ENCODE results near the gene YAE1. TPM values are rescaled to one million over a fixed set of nuclear protein-coding genes. Genes with fewer than 3 reads are reported as not detected.

Gene YAE1
- total and polyA plus RNA-seq, 2 of the 13 experiments (the other 11 are each of a cell fraction or from before 2014, with no cell fraction given) = 18.7 to 28.3 TPM

DNA sequence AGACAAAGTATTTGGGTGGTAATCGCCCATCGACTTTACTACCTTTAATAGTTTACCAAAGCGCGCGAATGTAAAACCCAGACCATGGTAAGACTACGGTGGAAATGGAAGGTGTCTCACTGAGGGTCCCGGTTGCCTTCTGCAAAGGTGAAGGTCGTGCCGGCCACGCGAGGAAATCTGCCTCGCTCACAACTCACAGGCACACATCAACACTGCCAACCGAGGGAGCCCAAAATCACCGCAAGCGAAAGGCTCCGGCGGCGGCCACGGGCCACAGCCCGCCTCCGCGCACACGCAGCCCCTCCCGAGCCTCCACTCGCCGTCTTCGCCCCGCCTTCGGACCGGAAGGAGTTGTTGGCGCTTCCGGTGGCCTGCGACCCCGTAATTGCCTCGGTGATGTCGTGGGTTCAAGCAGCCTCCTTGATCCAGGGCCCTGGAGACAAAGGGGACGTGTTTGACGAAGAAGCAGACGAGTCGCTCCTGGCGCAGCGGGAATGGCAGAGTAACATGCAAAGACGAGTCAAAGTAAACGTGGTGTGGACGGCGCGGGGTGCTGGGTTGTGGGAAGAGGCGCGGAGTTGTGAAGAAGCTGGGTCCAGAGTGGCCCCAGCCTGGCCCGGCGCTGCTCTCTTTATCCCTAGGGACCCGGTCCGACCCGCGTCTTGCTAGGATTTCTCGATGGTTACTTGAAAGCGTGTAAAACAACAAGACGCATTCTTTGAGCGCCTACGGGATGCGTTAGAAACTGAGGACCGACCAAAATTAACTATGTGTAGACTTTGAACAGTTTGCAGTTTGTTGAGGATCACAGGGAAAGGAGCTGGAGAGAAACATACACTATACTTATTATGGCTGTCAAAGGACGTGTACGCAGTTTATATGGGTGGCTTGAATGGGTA lies at the start of gene YAE1 (continued):
- no peak for TF ChIP-seq PAF1 (CRISPR knock-in tag; IDR thresholded peaks at IDR 0.05)
- TF ChIP-seq TGIF2 (CRISPR knock-in tag; IDR thresholded peaks at IDR 0.05) = no peak
- TF ChIP-seq MAFG (CRISPR knock-in tag; IDR thresholded peaks at IDR 0.05) = no peak
- TF ChIP-seq ZNF761 (CRISPR knock-in tag; conservative IDR thresholded peaks at IDR 0.05) = peak; percentile 66; the same call in 1 of the 2 replicates
- peak; percentile 34; the same call in 1 of the 2 replicates for TF ChIP-seq FOSL2 (CRISPR knock-in tag; IDR thresholded peaks at IDR 0.05)
- TF ChIP-seq, protein P1, sequence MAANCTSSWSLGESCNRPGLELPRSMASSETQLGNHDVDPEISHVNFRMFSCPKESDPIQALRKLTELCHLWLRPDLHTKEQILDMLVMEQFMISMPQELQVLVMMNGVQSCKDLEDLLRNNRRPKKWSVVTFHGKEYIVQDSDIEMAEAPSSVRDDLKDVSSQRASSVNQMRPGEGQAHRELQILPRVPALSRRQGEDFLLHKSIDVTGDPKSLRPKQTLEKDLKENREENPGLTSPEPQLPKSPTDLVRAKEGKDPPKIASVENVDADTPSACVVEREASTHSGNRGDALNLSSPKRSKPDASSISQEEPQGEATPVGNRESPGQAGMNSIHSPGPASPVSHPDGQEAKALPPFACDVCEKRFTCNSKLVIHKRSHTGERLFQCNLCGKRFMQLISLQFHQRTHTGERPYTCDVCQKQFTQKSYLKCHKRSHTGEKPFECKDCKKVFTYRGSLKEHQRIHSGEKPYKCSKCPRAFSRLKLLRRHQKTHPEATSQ (CRISPR knock-in tag; IDR thresholded peaks at IDR 0.05; ENCODE audit: borderline replicate concordance) = no peak
- TF ChIP-seq, protein P2, sequence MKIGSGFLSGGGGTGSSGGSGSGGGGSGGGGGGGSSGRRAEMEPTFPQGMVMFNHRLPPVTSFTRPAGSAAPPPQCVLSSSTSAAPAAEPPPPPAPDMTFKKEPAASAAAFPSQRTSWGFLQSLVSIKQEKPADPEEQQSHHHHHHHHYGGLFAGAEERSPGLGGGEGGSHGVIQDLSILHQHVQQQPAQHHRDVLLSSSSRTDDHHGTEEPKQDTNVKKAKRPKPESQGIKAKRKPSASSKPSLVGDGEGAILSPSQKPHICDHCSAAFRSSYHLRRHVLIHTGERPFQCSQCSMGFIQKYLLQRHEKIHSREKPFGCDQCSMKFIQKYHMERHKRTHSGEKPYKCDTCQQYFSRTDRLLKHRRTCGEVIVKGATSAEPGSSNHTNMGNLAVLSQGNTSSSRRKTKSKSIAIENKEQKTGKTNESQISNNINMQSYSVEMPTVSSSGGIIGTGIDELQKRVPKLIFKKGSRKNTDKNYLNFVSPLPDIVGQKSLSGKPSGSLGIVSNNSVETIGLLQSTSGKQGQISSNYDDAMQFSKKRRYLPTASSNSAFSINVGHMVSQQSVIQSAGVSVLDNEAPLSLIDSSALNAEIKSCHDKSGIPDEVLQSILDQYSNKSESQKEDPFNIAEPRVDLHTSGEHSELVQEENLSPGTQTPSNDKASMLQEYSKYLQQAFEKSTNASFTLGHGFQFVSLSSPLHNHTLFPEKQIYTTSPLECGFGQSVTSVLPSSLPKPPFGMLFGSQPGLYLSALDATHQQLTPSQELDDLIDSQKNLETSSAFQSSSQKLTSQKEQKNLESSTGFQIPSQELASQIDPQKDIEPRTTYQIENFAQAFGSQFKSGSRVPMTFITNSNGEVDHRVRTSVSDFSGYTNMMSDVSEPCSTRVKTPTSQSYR (CRISPR knock-in tag; IDR thresholded peaks at IDR 0.05; ENCODE audit: borderline replicate concordance) = no peak; the same call in 1 of the 2 replicates
- TF ChIP-seq ZNF484 (CRISPR knock-in tag; IDR thresholded peaks at IDR 0.05; ENCODE audit: borderline replicate concordance, low read depth) = no peak
- TF ChIP-seq MED13 (CRISPR knock-in tag; IDR thresholded peaks at IDR 0.05) = peak; percentile 42; the same call in 1 of the 2 replicates
- TF ChIP-seq, protein P3, sequence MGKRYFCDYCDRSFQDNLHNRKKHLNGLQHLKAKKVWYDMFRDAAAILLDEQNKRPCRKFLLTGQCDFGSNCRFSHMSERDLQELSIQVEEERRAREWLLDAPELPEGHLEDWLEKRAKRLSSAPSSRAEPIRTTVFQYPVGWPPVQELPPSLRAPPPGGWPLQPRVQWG (CRISPR knock-in tag; IDR thresholded peaks at IDR 0.05; ENCODE audit: borderline replicate concordance, low read depth) = no peak
- TF ChIP-seq, protein P4, sequence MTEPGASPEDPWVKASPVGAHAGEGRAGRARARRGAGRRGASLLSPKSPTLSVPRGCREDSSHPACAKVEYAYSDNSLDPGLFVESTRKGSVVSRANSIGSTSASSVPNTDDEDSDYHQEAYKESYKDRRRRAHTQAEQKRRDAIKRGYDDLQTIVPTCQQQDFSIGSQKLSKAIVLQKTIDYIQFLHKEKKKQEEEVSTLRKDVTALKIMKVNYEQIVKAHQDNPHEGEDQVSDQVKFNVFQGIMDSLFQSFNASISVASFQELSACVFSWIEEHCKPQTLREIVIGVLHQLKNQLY (CRISPR knock-in tag; IDR thresholded peaks at IDR 0.05) = no peak
- TF ChIP-seq POLR2A (IDR thresholded peaks at IDR 0.05; ENCODE audit: insufficient read depth in 1 of 2, low read depth in 2 of 2, low read length in 2 of 2) = peak; percentile 84 to 94; a peak in 3 of 4 replicates
- no peak for TF ChIP-seq ZNF816 (CRISPR knock-in tag; IDR thresholded peaks at IDR 0.05; ENCODE audit: borderline replicate concordance)
- peak; percentile 72; the same call in 1 of the 2 replicates for TF ChIP-seq ZNF333 (CRISPR knock-in tag; IDR thresholded peaks at IDR 0.05; ENCODE audit: borderline replicate concordance)
- no peak for TF ChIP-seq ZNF570 (CRISPR knock-in tag; IDR thresholded peaks at IDR 0.05; ENCODE audit: borderline replicate concordance)
- 0 out of 2 replicates have a peak, but pooled peaks have one; percentile 69 for TF ChIP-seq TP53 (CRISPR knock-in tag; conservative IDR thresholded peaks at IDR 0.05)
- no peak for TF ChIP-seq TRIM24 (CRISPR knock-in tag; IDR thresholded peaks at IDR 0.05)
- TF ChIP-seq RARG (CRISPR knock-in tag; IDR thresholded peaks at IDR 0.05; ENCODE audit: low read depth) = 0 out of 2 replicates have a peak, but pooled peaks have one; percentile 43
- no peak for TF ChIP-seq SP1 (IDR thresholded peaks at IDR 0.05)
- TF ChIP-seq SP1 (CRISPR knock-in tag; IDR thresholded peaks at IDR 0.05) = peak; percentile 64
- no peak for TF ChIP-seq ZNF383 (CRISPR knock-in tag; IDR thresholded peaks at IDR 0.05; ENCODE audit: borderline replicate concordance)
- TF ChIP-seq NONO (IDR thresholded peaks at IDR 0.05) = no peak
- peak; percentile 91 for TF ChIP-seq NONO (CRISPR knock-in tag; conservative IDR thresholded peaks at IDR 0.05)

All from HepG2 (cell line).